ENCODE results near the gene CRIP1. TPM values are rescaled to one million over a fixed set of nuclear protein-coding genes. Genes with fewer than 3 reads are reported as not detected.

CRIP1 gene
- total and polyA plus RNA-seq, 2 donors (not counting 1 experiment from before 2014, with no cell fraction given), result 210 to 563 TPM

DNA sequence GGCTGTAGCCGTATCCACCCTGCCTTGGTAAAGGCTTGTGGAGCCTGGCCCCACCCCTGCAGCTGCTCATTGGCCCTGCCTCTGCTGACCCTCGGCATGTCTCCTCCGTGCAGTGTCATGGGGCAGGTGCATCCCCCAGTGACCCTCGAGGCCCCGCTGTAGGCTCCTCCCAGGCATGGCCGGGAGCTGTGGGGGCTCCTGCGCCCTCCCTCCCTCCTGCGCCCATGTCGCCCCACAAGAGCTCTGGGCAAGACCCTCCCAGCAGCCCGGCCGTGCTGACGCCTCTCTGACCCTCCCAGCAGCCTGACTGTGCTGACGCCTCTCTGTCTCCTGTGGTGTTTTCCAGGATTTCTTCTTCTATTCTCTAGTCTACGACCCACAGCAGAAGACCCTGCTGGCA, 32.8 kb upstream of the CRIP1 start:
- H3K4me3 ChIP-seq (ENCODE audit: control extremely low read depth in 1 of 5, extremely low read depth in 1 of 5, insufficient read depth in 1 of 5, low read depth in 2 of 5, low read length in 4 of 5), result no peak overlapping the region
- TF ChIP-seq EZH2 (IDR thresholded peaks at IDR 0.05; ENCODE audit: borderline replicate concordance, insufficient read depth, low read depth, low read length, poor library complexity, severe bottlenecking), result no peak
- TF ChIP-seq, protein P1, sequence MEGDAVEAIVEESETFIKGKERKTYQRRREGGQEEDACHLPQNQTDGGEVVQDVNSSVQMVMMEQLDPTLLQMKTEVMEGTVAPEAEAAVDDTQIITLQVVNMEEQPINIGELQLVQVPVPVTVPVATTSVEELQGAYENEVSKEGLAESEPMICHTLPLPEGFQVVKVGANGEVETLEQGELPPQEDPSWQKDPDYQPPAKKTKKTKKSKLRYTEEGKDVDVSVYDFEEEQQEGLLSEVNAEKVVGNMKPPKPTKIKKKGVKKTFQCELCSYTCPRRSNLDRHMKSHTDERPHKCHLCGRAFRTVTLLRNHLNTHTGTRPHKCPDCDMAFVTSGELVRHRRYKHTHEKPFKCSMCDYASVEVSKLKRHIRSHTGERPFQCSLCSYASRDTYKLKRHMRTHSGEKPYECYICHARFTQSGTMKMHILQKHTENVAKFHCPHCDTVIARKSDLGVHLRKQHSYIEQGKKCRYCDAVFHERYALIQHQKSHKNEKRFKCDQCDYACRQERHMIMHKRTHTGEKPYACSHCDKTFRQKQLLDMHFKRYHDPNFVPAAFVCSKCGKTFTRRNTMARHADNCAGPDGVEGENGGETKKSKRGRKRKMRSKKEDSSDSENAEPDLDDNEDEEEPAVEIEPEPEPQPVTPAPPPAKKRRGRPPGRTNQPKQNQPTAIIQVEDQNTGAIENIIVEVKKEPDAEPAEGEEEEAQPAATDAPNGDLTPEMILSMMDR (IDR thresholded peaks at IDR 0.05), result no peak
- Mint-ChIP-seq H3K27ac (no peak overlapping the region), H3K4me1 (no peaks in the 10 kb centered on the region), H3K27me3 (no peaks in the 10 kb centered on the region), H3K4me3 (no peak overlapping the region), H3K9me3 (ENCODE audit: insufficient read depth) (no peaks in the 10 kb centered on the region)
- no peaks in the 10 kb centered on the region for H3K4me1 ChIP-seq (ENCODE audit: control insufficient read depth in 2 of 2, insufficient read depth in 2 of 2, low read length in 2 of 2)
- H4K20me1 ChIP-seq (ENCODE audit: control insufficient read depth, insufficient read depth, low read length, poor library complexity, severe bottlenecking), result peaks cover 28% of the 10 kb centered on the region
- no peak overlapping the region for H3K27ac ChIP-seq (ENCODE audit: low read length in 2 of 2)
- DNase-seq (no peak), ATAC-seq (ENCODE audit: low read depth) (no peak)
- peaks cover 10% of the 10 kb centered on the region for H3K79me2 ChIP-seq (ENCODE audit: control insufficient read depth, insufficient read depth, low read length)
- ChIA-PET CTCF (no interaction called here), POLR2A (no interaction called here)
- 91% methylated on average over 13 of the region's 14 CpGs for WGBS (ENCODE audit: insufficient coverage)
- peaks cover 0 to 47% of the 10 kb centered on the region in 2 experiments for H3K36me3 ChIP-seq (replicated peaks in 1 of 2; ENCODE audit: control extremely low read depth in 1 of 2, control insufficient read depth in 1 of 2, extremely low read depth in 1 of 2, insufficient read depth in 2 of 2, low read length in 1 of 2)
- no peak overlapping the region for H3K4me2 ChIP-seq (replicated peaks; ENCODE audit: low read depth, low read length, poor library complexity, severe bottlenecking)
- intact Hi-C loops (cut with micrococcal nuclease), result no loop called here
- no peak overlapping the region for H2AFZ ChIP-seq (ENCODE audit: insufficient read depth, low read depth, low read length, poor library complexity, severe bottlenecking)
- H3K27me3 ChIP-seq (replicated peaks in 1 of 4; ENCODE audit: control extremely low read depth in 1 of 4, control insufficient read depth in 3 of 4, insufficient read depth in 4 of 4, low read length in 3 of 4), result no peaks in the 10 kb centered on the region
- no peak overlapping the region for H3K9ac ChIP-seq (ENCODE audit: low read length)
- no peaks in the 10 kb centered on the region for H3K9me3 ChIP-seq (ENCODE audit: control extremely low read depth in 1 of 3, control insufficient read depth in 2 of 3, insufficient read depth in 1 of 3, low read length in 2 of 3)

- POLR2A ChIA-PET, result no interaction called here
- WGBS (ENCODE audit: insufficient coverage), result 97% methylated on average over 21 of the region's 22 CpGs
These were observed 31.5 kb upstream of the CRIP1 start for GRCh38 chr14:105455086-105455640.

More at GRCh38 chr14:105455086-105455640, 31.5 kb upstream of the CRIP1 start:
- DNase-seq, result no peak
- CTCF ChIA-PET, result no interaction called here
- no peak overlapping the region for H3K4me3 ChIP-seq (ENCODE audit: control extremely low read depth in 1 of 5, extremely low read depth in 1 of 5, insufficient read depth in 1 of 5, low read depth in 2 of 5, low read length in 4 of 5)
- H3K27me3 Mint-ChIP-seq, result no peaks in the 10 kb centered on the region
- H3K4me3 Mint-ChIP-seq, result no peak overlapping the region
- no peak overlapping the region for H3K4me2 ChIP-seq (replicated peaks; ENCODE audit: low read depth, low read length, poor library complexity, severe bottlenecking)
- no peaks in the 10 kb centered on the region for H3K27me3 ChIP-seq (replicated peaks in 1 of 4; ENCODE audit: control extremely low read depth in 1 of 4, control insufficient read depth in 3 of 4, insufficient read depth in 4 of 4, low read length in 3 of 4)
- H3K27ac ChIP-seq (ENCODE audit: low read length in 2 of 2), result no peak overlapping the region
- no peaks in the 10 kb centered on the region for H3K9me3 Mint-ChIP-seq (ENCODE audit: insufficient read depth)
- H3K79me2 ChIP-seq (ENCODE audit: control insufficient read depth, insufficient read depth, low read length), result peaks cover 4% of the 10 kb centered on the region
- peaks cover 16% of the 10 kb centered on the region for H4K20me1 ChIP-seq (ENCODE audit: control insufficient read depth, insufficient read depth, low read length, poor library complexity, severe bottlenecking)
- ATAC-seq (ENCODE audit: low read depth), result no peak
- H3K9ac ChIP-seq (ENCODE audit: low read length), result no peak overlapping the region
- intact Hi-C loops (cut with micrococcal nuclease), result no loop called here
- no peaks in the 10 kb centered on the region for H3K9me3 ChIP-seq (ENCODE audit: control extremely low read depth in 1 of 3, control insufficient read depth in 2 of 3, insufficient read depth in 1 of 3, low read length in 2 of 3)
- peaks cover 0 to 43% of the 10 kb centered on the region in 2 experiments for H3K36me3 ChIP-seq (replicated peaks in 1 of 2; ENCODE audit: control extremely low read depth in 1 of 2, control insufficient read depth in 1 of 2, extremely low read depth in 1 of 2, insufficient read depth in 2 of 2, low read length in 1 of 2)
- H3K27ac Mint-ChIP-seq, result no peak overlapping the region
- no peak for TF ChIP-seq EZH2 (IDR thresholded peaks at IDR 0.05; ENCODE audit: borderline replicate concordance, insufficient read depth, low read depth, low read length, poor library complexity, severe bottlenecking)
- TF ChIP-seq, protein P1 (IDR thresholded peaks at IDR 0.05), result no peak
- no peak overlapping the region for H2AFZ ChIP-seq (ENCODE audit: insufficient read depth, low read depth, low read length, poor library complexity, severe bottlenecking)
- no peaks in the 10 kb centered on the region for H3K4me1 ChIP-seq (ENCODE audit: control insufficient read depth in 2 of 2, insufficient read depth in 2 of 2, low read length in 2 of 2)
- H3K4me1 Mint-ChIP-seq, result no peaks in the 10 kb centered on the region
